ENCODE data around the gene MAP3K20.
"Not testable (repeated sequence)": the region's sequence is repeated elsewhere in the genome, so short reads cannot be mapped to it uniquely, and the experiment has no call there.

The MAP3K20 gene

DNA sequence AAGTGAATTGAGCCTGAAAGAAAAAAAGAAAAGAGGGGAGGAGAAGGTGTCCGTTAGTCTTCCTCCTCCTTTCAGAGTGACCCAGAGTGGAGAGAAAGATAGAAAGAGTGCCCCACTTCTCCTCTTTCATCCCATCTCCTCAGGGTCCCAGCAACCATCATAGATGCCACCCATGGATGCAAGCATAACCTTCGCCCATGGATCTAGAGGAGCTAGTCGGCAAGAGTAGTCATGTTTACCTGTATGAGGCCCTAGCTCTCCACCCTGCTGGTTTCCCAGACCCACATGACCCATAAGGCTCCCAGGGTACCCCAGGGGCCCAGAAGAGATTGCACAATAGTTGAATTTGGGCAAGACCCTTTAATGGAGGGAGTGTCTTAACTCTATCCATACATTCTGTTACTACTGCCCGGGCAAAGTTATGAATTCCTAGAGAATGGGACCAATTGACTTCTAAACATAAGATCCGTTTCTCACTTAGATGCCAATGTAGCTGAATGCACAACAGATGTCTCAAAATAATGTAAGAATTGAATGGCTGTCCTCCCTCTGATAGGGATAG lies 223.0 kb downstream of the MAP3K20 start:
- H3K4me2 ChIP-seq (ENCODE audit: insufficient read depth, low read length): no peak overlapping the region
- TF ChIP-seq EZH2 (IDR thresholded peaks at IDR 0.05; ENCODE audit: borderline replicate concordance, low read depth, low read length, severe bottlenecking): no peak
- no peak for TF ChIP-seq CTCF (IDR thresholded peaks at IDR 0.05; ENCODE audit: borderline replicate concordance, extremely low read depth, low read length, poor library complexity, severe bottlenecking)
- no peaks in the 10 kb centered on the region for H3K36me3 ChIP-seq (ENCODE audit: insufficient read depth, low read length)
- DNase-seq: no peak
- no peak overlapping the region for H2AFZ ChIP-seq (ENCODE audit: low read depth, low read length)
- no peaks in the 10 kb centered on the region for H4K20me1 ChIP-seq (ENCODE audit: insufficient read depth, low read length)
- no peak overlapping the region for H3K27ac ChIP-seq (ENCODE audit: low read length)
- H3K9ac ChIP-seq (ENCODE audit: low read depth, low read length): no peak overlapping the region
- no peaks in the 10 kb centered on the region for H3K27me3 ChIP-seq (ENCODE audit: insufficient read depth, low read length, poor library complexity)
- no peak overlapping the region for H3K4me3 ChIP-seq (ENCODE audit: low read depth in 1 of 2, low read length in 2 of 2)
- no peaks in the 10 kb centered on the region for H3K4me1 ChIP-seq (ENCODE audit: insufficient read depth, low read length)
- H3K9me3 ChIP-seq (ENCODE audit: insufficient read depth, low read length, severe bottlenecking): peaks cover 20% of the 10 kb centered on the region
- ATAC-seq (ENCODE audit: insufficient read depth, low read depth): no peak
- H3K79me2 ChIP-seq (ENCODE audit: insufficient read depth, low read length): no peaks in the 10 kb centered on the region

DNA sequence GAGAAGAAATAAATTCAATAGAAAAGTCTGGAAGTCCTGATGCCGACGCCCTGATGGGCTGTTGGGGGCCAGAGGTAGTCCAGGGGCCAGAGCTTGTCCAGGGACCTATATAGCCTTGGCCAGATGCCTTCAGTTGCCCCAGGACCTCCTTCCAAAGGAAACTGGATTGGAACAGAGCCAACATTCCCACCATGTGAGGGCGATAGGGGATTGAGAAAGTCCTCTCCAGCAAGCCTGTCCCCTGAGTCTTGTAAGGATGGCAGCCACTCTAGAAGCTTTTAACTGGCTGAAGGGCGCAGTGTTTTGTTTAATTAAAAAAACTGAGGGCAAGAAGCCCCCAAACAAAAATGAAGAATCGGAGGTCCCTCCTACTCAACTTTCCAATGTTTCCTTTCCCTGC lies 224.1 kb downstream of the MAP3K20 start:
- no peaks in the 10 kb centered on the region for H3K79me2 ChIP-seq (ENCODE audit: insufficient read depth, low read length)
- no peak overlapping the region for H2AFZ ChIP-seq (ENCODE audit: low read depth, low read length)
- H4K20me1 ChIP-seq (ENCODE audit: insufficient read depth, low read length): no peaks in the 10 kb centered on the region
- H3K9ac ChIP-seq (ENCODE audit: low read depth, low read length): no peak overlapping the region
- H3K4me2 ChIP-seq (ENCODE audit: insufficient read depth, low read length): no peak overlapping the region
- no peak overlapping the region for H3K4me3 ChIP-seq (ENCODE audit: low read depth in 1 of 2, low read length in 2 of 2)
- H3K27me3 ChIP-seq (ENCODE audit: insufficient read depth, low read length, poor library complexity): no peaks in the 10 kb centered on the region
- TF ChIP-seq EZH2 (IDR thresholded peaks at IDR 0.05; ENCODE audit: borderline replicate concordance, low read depth, low read length, severe bottlenecking): no peak
- TF ChIP-seq CTCF (IDR thresholded peaks at IDR 0.05; ENCODE audit: borderline replicate concordance, extremely low read depth, low read length, poor library complexity, severe bottlenecking): no peak
- DNase-seq: no peak
- H3K36me3 ChIP-seq (ENCODE audit: insufficient read depth, low read length): no peaks in the 10 kb centered on the region
- no peak for ATAC-seq (ENCODE audit: insufficient read depth, low read depth)
- H3K27ac ChIP-seq (ENCODE audit: low read length): no peak overlapping the region
- no peaks in the 10 kb centered on the region for H3K4me1 ChIP-seq (ENCODE audit: insufficient read depth, low read length)
- peaks cover 20% of the 10 kb centered on the region for H3K9me3 ChIP-seq (ENCODE audit: insufficient read depth, low read length, severe bottlenecking)

DNA sequence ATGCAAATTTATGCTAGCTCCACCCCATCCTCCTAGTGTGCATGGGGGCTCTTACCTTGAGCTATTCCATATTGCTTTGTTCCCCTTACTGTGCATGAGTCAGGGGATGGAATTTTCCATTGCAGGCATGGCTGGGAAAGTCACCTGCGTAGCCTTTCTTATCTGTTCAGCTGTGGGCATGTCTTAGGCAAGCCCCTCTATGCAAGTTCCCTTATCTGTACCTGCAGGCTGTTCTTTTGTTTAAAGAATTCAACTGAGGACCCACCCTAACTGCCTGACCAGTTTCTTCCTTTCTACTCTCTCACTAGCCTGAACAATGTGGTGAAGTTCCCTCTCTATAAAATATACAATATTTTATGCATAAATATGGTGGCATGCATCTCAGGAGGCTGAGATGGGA lies 224.8 kb downstream of the MAP3K20 start:
- H3K4me2 ChIP-seq (ENCODE audit: insufficient read depth, low read length): no peak overlapping the region
- ATAC-seq (ENCODE audit: insufficient read depth, low read depth) (no peak), DNase-seq (no peak)
- no peak overlapping the region for H3K27ac ChIP-seq (ENCODE audit: low read length)
- no peak overlapping the region for H3K4me3 ChIP-seq (ENCODE audit: low read depth in 1 of 2, low read length in 2 of 2)
- H3K4me1 ChIP-seq (ENCODE audit: insufficient read depth, low read length): no peaks in the 10 kb centered on the region
- H2AFZ ChIP-seq (ENCODE audit: low read depth, low read length): no peak overlapping the region
- no peaks in the 10 kb centered on the region for H4K20me1 ChIP-seq (ENCODE audit: insufficient read depth, low read length)
- H3K79me2 ChIP-seq (ENCODE audit: insufficient read depth, low read length): no peaks in the 10 kb centered on the region
- no peak overlapping the region for H3K9ac ChIP-seq (ENCODE audit: low read depth, low read length)
- TF ChIP-seq CTCF (IDR thresholded peaks at IDR 0.05; ENCODE audit: borderline replicate concordance, extremely low read depth, low read length, poor library complexity, severe bottlenecking): no peak
- TF ChIP-seq EZH2 (IDR thresholded peaks at IDR 0.05; ENCODE audit: borderline replicate concordance, low read depth, low read length, severe bottlenecking): no peak
- no peaks in the 10 kb centered on the region for H3K27me3 ChIP-seq (ENCODE audit: insufficient read depth, low read length, poor library complexity)
- H3K9me3 ChIP-seq (ENCODE audit: insufficient read depth, low read length, severe bottlenecking): peaks cover 20% of the 10 kb centered on the region
- H3K36me3 ChIP-seq (ENCODE audit: insufficient read depth, low read length): no peaks in the 10 kb centered on the region

- not testable (repeated sequence) for ATAC-seq (ENCODE audit: insufficient read depth, low read depth)
Observed at GRCh38 chr2:173301549-173301948, 225.9 kb downstream of the MAP3K20 start.

More at GRCh38 chr2:173301549-173301948, 225.9 kb downstream of the MAP3K20 start:
- not testable (repeated sequence) for H3K27me3 ChIP-seq (ENCODE audit: insufficient read depth, low read length, poor library complexity); H3K27ac ChIP-seq (ENCODE audit: low read length); H3K4me1 ChIP-seq (ENCODE audit: insufficient read depth, low read length); H3K79me2 ChIP-seq (ENCODE audit: insufficient read depth, low read length); H2AFZ ChIP-seq (ENCODE audit: low read depth, low read length); H3K4me3 ChIP-seq (ENCODE audit: low read depth in 1 of 2, low read length in 2 of 2); H4K20me1 ChIP-seq (ENCODE audit: insufficient read depth, low read length); H3K9ac ChIP-seq (ENCODE audit: low read depth, low read length); DNase-seq; H3K4me2 ChIP-seq (ENCODE audit: insufficient read depth, low read length); H3K36me3 ChIP-seq (ENCODE audit: insufficient read depth, low read length)
- peaks cover 20% of the 10 kb centered on the region for H3K9me3 ChIP-seq (ENCODE audit: insufficient read depth, low read length, severe bottlenecking)

Data from DND-41 (cell line).